MM.1S (cell line): ENCODE data around the gene KDM4C.

Experiments used
- DNase-seq: peaks from one replicate; pipeline ENCODE4 v3.0.0-alpha.2; 2015
- H2AFZ ChIP-seq: fragments of 300-600 bp; sonication (generic); 2 replicates; pipeline ENCODE4 v1.6.0; 2016; ENCODE audit warnings: antibody characterized with exemption, low read length
- H3F3A ChIP-seq: fragments of 300-600 bp; sonication (generic); 2 replicates; pipeline ENCODE4 v1.6.1; 2016; ENCODE audit warnings: mild to moderate bottlenecking, antibody characterized with exemption, low read length, moderate library complexity, mixed read lengths; ENCODE audit not compliant: insufficient read depth
- H3K27ac ChIP-seq: fragments of 300-600 bp; sonication (generic); 2 replicates; pipeline ENCODE4 v1.5.1; 2016; ENCODE audit warnings: mild to moderate bottlenecking, low read length
- H3K27me3 ChIP-seq: fragments of 300-600 bp; sonication (generic); replicated peaks from 2 replicates; pipeline ENCODE4 v1.6.0; 2016; ENCODE audit warnings: low read length; ENCODE audit not compliant: insufficient read depth
- H3K36me3 ChIP-seq: fragments of 300-600 bp; sonication (generic); replicated peaks from 2 replicates; pipeline ENCODE4 v1.6.1; 2016; ENCODE audit warnings: mild to moderate bottlenecking, low read length, mixed read lengths; ENCODE audit not compliant: insufficient read depth
- H3K4me1 ChIP-seq: fragments of 300-600 bp; sonication (generic); 2 replicates; pipeline ENCODE4 v1.6.1; 2016; ENCODE audit warnings: low read length, mixed read lengths
- H3K4me2 ChIP-seq: fragments of 300-600 bp; sonication (generic); 2 replicates; pipeline ENCODE4 v1.6.0; 2016; ENCODE audit warnings: low read depth, low read length
- H3K4me3 ChIP-seq: fragments of 300-600 bp; sonication (generic); 2 replicates; pipeline ENCODE4 v1.5.1; 2016; ENCODE audit warnings: low read length, mixed read lengths
- H3K79me2 ChIP-seq: fragments of 300-600 bp; sonication (generic); 2 replicates; pipeline ENCODE4 v1.6.1; 2016; ENCODE audit warnings: mixed run types, low read length, mixed read lengths
- H3K9ac ChIP-seq: fragments of 300-600 bp; sonication (generic); 2 replicates; pipeline ENCODE4 v1.6.1; 2016; ENCODE audit warnings: low read length, mixed read lengths
- H3K9me2 ChIP-seq: fragments of 300-600 bp; sonication (generic); replicated peaks from 2 replicates; pipeline ENCODE4 v1.6.1; 2016; ENCODE audit warnings: mild to moderate bottlenecking, low read length, mixed read lengths; ENCODE audit not compliant: insufficient read depth
- H3K9me3 ChIP-seq: fragments of 300-600 bp; sonication (generic); replicated peaks from 2 replicates; pipeline ENCODE4 v1.6.1; 2016; ENCODE audit warnings: mild to moderate bottlenecking, low read length, mixed read lengths; ENCODE audit not compliant: insufficient read depth
- H4K20me1 ChIP-seq: fragments of 300-600 bp; sonication (generic); 2 replicates; pipeline ENCODE4 v1.6.1; 2016; ENCODE audit warnings: mild to moderate bottlenecking, low read length, moderate library complexity, mixed read lengths; ENCODE audit not compliant: insufficient read depth
- EZH2 ChIP-seq: fragments of 300-600 bp; sonication (generic); optimal IDR thresholded peaks from 2 replicates; pipeline ENCODE3; 2017; ENCODE audit warnings: low read depth, mild to moderate bottlenecking, antibody characterized with exemption, low read length, mixed read lengths
- EZH2phosphoT487 ChIP-seq: fragments of 300-600 bp; sonication (generic); IDR thresholded peaks from 2 replicates; pipeline ENCODE4 v1.6.1; 2018; ENCODE audit warnings: antibody characterized with exemption, low read length
- TF ChIP-seq, protein P1 (sequence below): fragments of 300-600 bp; sonication (generic); IDR thresholded peaks from 2 replicates; pipeline ENCODE4 v1.5.1; 2016; ENCODE audit warnings: antibody characterized with exemption, low read length, mixed read lengths

The KDM4C gene

DNA sequence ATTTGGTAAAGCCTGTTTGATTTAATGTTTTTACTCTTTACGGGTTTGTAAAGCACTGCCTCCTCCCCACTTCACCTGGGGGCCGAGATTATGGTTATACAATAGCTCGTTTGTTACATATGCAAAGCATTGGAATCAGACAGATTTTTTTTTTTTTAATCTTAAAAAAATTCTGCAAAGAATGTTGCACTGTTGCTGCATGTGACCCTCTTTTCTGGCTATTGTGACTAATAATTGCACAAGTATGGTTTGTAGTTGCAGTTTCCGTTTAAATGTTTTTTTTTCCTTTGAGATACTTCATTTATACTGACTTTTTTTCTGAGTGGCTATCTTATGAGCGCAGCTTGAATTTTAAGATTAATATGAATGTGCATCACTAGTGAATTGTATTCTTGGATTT is 165.3 kb downstream of the KDM4C start:
- Histone ChIP-seq H3K4me3 (no peak overlapping the region), H3F3A (no peaks in the 10 kb centered on the region), H3K4me1 (no peaks in the 10 kb centered on the region), H4K20me1 (no peaks in the 10 kb centered on the region), H3K36me3 (no peaks in the 10 kb centered on the region), H3K27ac (no peak overlapping the region), H3K27me3 (no peaks in the 10 kb centered on the region), H3K4me2 (no peak overlapping the region), H3K9ac (no peak overlapping the region), H3K79me2 (no peaks in the 10 kb centered on the region), H3K9me3 (no peaks in the 10 kb centered on the region), H3K9me2 (no peaks in the 10 kb centered on the region), H2AFZ (no peak overlapping the region)
- DNase-seq, result no peak
- TF ChIP-seq, protein P1, sequence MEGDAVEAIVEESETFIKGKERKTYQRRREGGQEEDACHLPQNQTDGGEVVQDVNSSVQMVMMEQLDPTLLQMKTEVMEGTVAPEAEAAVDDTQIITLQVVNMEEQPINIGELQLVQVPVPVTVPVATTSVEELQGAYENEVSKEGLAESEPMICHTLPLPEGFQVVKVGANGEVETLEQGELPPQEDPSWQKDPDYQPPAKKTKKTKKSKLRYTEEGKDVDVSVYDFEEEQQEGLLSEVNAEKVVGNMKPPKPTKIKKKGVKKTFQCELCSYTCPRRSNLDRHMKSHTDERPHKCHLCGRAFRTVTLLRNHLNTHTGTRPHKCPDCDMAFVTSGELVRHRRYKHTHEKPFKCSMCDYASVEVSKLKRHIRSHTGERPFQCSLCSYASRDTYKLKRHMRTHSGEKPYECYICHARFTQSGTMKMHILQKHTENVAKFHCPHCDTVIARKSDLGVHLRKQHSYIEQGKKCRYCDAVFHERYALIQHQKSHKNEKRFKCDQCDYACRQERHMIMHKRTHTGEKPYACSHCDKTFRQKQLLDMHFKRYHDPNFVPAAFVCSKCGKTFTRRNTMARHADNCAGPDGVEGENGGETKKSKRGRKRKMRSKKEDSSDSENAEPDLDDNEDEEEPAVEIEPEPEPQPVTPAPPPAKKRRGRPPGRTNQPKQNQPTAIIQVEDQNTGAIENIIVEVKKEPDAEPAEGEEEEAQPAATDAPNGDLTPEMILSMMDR, result no peak
- no peak for TF ChIP-seq EZH2phosphoT487

- Histone ChIP-seq H3K36me3 (no peaks in the 10 kb centered on the region), H3K4me2 (no peak overlapping the region), H2AFZ (no peak overlapping the region), H3K9me2 (no peaks in the 10 kb centered on the region), H3K9me3 (no peaks in the 10 kb centered on the region), H3K9ac (no peak overlapping the region), H3K27me3 (no peaks in the 10 kb centered on the region), H3K79me2 (no peaks in the 10 kb centered on the region), H4K20me1 (no peaks in the 10 kb centered on the region), H3F3A (no peaks in the 10 kb centered on the region), H3K4me1 (no peaks in the 10 kb centered on the region), H3K4me3 (no peak overlapping the region), H3K27ac (no peak overlapping the region)
- DNase-seq, result no peak
- TF ChIP-seq EZH2 (no peak), EZH2phosphoT487 (no peak)
- TF ChIP-seq, protein P1, result no peak
These were observed 166.4 kb downstream of the KDM4C start for GRCh38 chr9:6924149-6924548.

DNA sequence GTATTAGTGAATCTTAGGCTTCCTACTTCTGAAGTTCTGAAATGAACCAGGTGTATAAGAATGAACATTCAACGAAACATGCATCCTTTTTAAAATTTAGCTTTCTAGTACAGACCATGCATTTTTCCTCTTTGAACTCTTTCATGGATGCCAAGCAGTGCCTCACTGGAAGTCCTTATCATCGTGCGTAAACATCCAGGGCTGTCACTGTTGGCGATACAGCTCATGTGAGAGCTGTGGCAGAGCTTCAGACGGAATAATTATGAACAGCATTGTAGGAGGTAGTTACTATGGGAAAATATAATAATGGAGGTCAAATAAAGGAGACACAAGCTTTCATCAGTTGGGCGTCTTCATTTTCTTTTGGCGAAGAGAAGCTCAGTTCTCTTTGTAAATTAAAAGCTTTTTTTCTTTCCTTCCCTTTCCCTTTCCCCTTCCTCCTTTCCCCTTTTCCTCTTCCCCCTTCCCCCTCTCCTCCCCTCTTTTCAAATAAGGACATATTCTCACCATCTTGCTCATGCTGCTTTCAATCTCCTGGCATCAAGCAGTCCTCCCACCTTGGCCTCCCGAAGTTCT is 167.3 kb downstream of the KDM4C start:
- Histone ChIP-seq H3K27ac (no peak overlapping the region), H3K4me3 (no peak overlapping the region), H2AFZ (no peak overlapping the region), H3K36me3 (no peaks in the 10 kb centered on the region), H3K79me2 (no peaks in the 10 kb centered on the region), H3K4me2 (no peak overlapping the region), H3K9me2 (no peaks in the 10 kb centered on the region), H3K9me3 (no peaks in the 10 kb centered on the region), H3F3A (no peaks in the 10 kb centered on the region), H3K27me3 (no peaks in the 10 kb centered on the region), H3K4me1 (no peaks in the 10 kb centered on the region), H4K20me1 (no peaks in the 10 kb centered on the region), H3K9ac (no peak overlapping the region)
- TF ChIP-seq EZH2phosphoT487 (no peak), EZH2 (no peak)
- TF ChIP-seq, protein P1, result no peak
- no peak for DNase-seq
